KOPT-K1 (cell line): Measurements from ENCODE around the gene NDUFB8.

Experiments
- H3K27ac ChIP-seq: fragments of 200-600 bp; sonication (generic); 2 replicates; pipeline ENCODE4 v1.5.1; 2016; ENCODE audit warnings: antibody characterized with exemption, mild to moderate bottlenecking, low read depth, low read length; ENCODE audit not compliant: poor library complexity, severe bottlenecking
- H3K36me3 ChIP-seq: fragments of 200-600 bp; sonication (generic); 2 replicates; pipeline ENCODE4 v1.5.1; 2017; ENCODE audit warnings: antibody characterized with exemption, mild to moderate bottlenecking, low read length, moderate library complexity; ENCODE audit not compliant: insufficient read depth
- H3K9me3 ChIP-seq: fragments of 200-600 bp; sonication (generic); 2 replicates; pipeline ENCODE4 v1.5.1; 2017; ENCODE audit warnings: antibody characterized with exemption, low read length, mild to moderate bottlenecking; ENCODE audit not compliant: insufficient read depth, poor library complexity, severe bottlenecking

Gene NDUFB8

GRCh38 chr10:100561005-100561404 is 31.3 kb upstream of the NDUFB8 start:
- no peaks in the 10 kb centered on the region for H3K9me3 ChIP-seq
- H3K36me3 ChIP-seq: peaks cover 41% of the 10 kb centered on the region
- no peak overlapping the region for H3K27ac ChIP-seq

GRCh38 chr10:100560248-100560647 is 30.6 kb upstream of the NDUFB8 start:
- Histone ChIP-seq H3K36me3 (peaks cover 49% of the 10 kb centered on the region), H3K9me3 (no peaks in the 10 kb centered on the region), H3K27ac (no peak overlapping the region)

GRCh38 chr10:100554902-100555301 is 25.2 kb upstream of the NDUFB8 start:
- Histone ChIP-seq H3K9me3 (no peaks in the 10 kb centered on the region), H3K27ac (no peak overlapping the region), H3K36me3 (peaks cover 81% of the 10 kb centered on the region)

GRCh38 chr10:100553929-100554328 is 24.3 kb upstream of the NDUFB8 start:
- Histone ChIP-seq H3K27ac (no peak overlapping the region), H3K36me3 (peaks cover 88% of the 10 kb centered on the region), H3K9me3 (no peaks in the 10 kb centered on the region)

- Histone ChIP-seq H3K27ac (peak overlapping the region; percentile 38), H3K36me3 (peaks cover 89% of the 10 kb centered on the region), H3K9me3 (no peaks in the 10 kb centered on the region)
These were observed 22.1 kb upstream of the NDUFB8 start for GRCh38 chr10:100551738-100552137.

GRCh38 chr10:100551196-100551595 is 21.5 kb upstream of the NDUFB8 start:
- H3K36me3 ChIP-seq: peaks cover 89% of the 10 kb centered on the region

GRCh38 chr10:100544950-100545349 is 15.3 kb upstream of the NDUFB8 start:
- no peak overlapping the region for H3K27ac ChIP-seq
- H3K9me3 ChIP-seq: no peaks in the 10 kb centered on the region
- H3K36me3 ChIP-seq: peaks cover 97% of the 10 kb centered on the region

More at GRCh38 chr10:100551196-100551595, 21.5 kb upstream of the NDUFB8 start:
- peak overlapping the region; percentile 38 for H3K27ac ChIP-seq
- no peaks in the 10 kb centered on the region for H3K9me3 ChIP-seq

- H3K36me3 ChIP-seq: peaks cover 57% of the 10 kb centered on the region
- H3K9me3 ChIP-seq: no peaks in the 10 kb centered on the region
- no peak overlapping the region for H3K27ac ChIP-seq
These were observed 7.8 kb upstream of the NDUFB8 start for GRCh38 chr10:100537475-100537874.

- Histone ChIP-seq H3K27ac (peak within 1 kb of the TSS; percentile 74), H3K9me3 (peaks cover 8% of the 10 kb centered on the region), H3K36me3 (peaks cover 43% of the 10 kb centered on the region)
These were observed 6.2 kb upstream of the NDUFB8 start, which contains the start of gene HIF1AN for GRCh38 chr10:100535715-100536353. TSS of gene HIF1AN (plus strand) at chr10:100535943. CDS start at chr10:100535959, 16 bp downstream.

GRCh38 chr10:100535338-100535714 is 5.7 kb upstream of the NDUFB8 start:
- Histone ChIP-seq H3K27ac (peak overlapping the region; percentile 74), H3K9me3 (peaks cover 8% of the 10 kb centered on the region), H3K36me3 (peaks cover 38% of the 10 kb centered on the region)

GRCh38 chr10:100534726-100535125 is 5.1 kb upstream of the NDUFB8 start:
- H3K27ac ChIP-seq: peak overlapping the region; percentile 74
- H3K9me3 ChIP-seq: peaks cover 8% of the 10 kb centered on the region
- peaks cover 32% of the 10 kb centered on the region for H3K36me3 ChIP-seq

- Histone ChIP-seq H3K9me3 (peaks cover 8% of the 10 kb centered on the region), H3K36me3 (peaks cover 22% of the 10 kb centered on the region), H3K27ac (no peak overlapping the region)
These were observed 2.1 kb upstream of the NDUFB8 start for GRCh38 chr10:100531761-100532160.

GRCh38 chr10:100528921-100529474 is 673 bp downstream of the NDUFB8 start:
- Histone ChIP-seq H3K9me3 (peaks cover 8% of the 10 kb centered on the region), H3K27ac (peak overlapping the region; percentile 89), H3K36me3 (peaks cover 46% of the 10 kb centered on the region)

GRCh38 chr10:100528123-100528886 is 1.4 kb downstream of the NDUFB8 start:
- Histone ChIP-seq H3K9me3 (peaks cover 8% of the 10 kb centered on the region), H3K27ac (peak overlapping the region; percentile 89), H3K36me3 (peaks cover 53% of the 10 kb centered on the region)

- peaks cover 81% of the 10 kb centered on the region for H3K36me3 ChIP-seq
These were observed 5.0 kb downstream of the NDUFB8 start for GRCh38 chr10:100524638-100525037.

More at GRCh38 chr10:100524638-100525037, 5.0 kb downstream of the NDUFB8 start:
- Histone ChIP-seq H3K27ac (peak overlapping the region; percentile 14), H3K9me3 (no peaks in the 10 kb centered on the region)
